Measurements from ENCODE around the gene OR9K2. TPM values are rescaled to one million over a fixed set of nuclear protein-coding genes. Genes with fewer than 3 reads are reported as not detected.

OR9K2 gene
- total RNA-seq, 2 donors from 2014 or later, result not detected

- no peak overlapping the region for H3K27ac ChIP-seq
- H3K4me1 ChIP-seq, result no peaks in the 10 kb centered on the region
- H3K4me3 ChIP-seq, result no peak overlapping the region
- no peak for TF ChIP-seq CTCF (IDR thresholded peaks at IDR 0.05)
- H3K27me3 ChIP-seq, result no peaks in the 10 kb centered on the region
- H3K36me3 ChIP-seq, result no peaks in the 10 kb centered on the region
- H3K9me3 ChIP-seq, result no peaks in the 10 kb centered on the region
- no peak for DNase-seq
- no peak overlapping the region for H3K9ac ChIP-seq (ENCODE audit: low read depth in 2 of 2, low read length in 2 of 2)
- intact Hi-C loops (cut with DNase I), result no loop called here
These were observed 47.2 kb downstream of the OR9K2 start for GRCh38 chr12:55173456-55173855.

Other genes with a start within 250 kb of the OR9K2 start
- 1 to 10 TPM in 1 of 2 donors, under 1 TPM in 1; 0.82 to 1.6 TPM for gene TESPA1, start 141.6 kb upstream of the OR9K2 start, total RNA-seq
- gene NEUROD4, start 106.4 kb upstream of the OR9K2 start, total RNA-seq, result not detected
- gene OR10A7, start 94.6 kb downstream of the OR9K2 start, total RNA-seq, result not detected
- not detected for gene OR6C74, start 118.2 kb downstream of the OR9K2 start, total RNA-seq
- not detected for gene OR6C6, start 170.2 kb downstream of the OR9K2 start, total RNA-seq
- not detected for gene OR6C1, start 187.9 kb downstream of the OR9K2 start, total RNA-seq
- gene OR6C3, start 204.3 kb downstream of the OR9K2 start, total RNA-seq, result not detected
- gene OR6C75, start 236.6 kb downstream of the OR9K2 start, total RNA-seq, result not detected